HG03025 (cell line): Measurements from ENCODE around the gene PLEKHM3.

Experiments used
- ATAC-seq: cut with Tn5 transposase; IDR thresholded peaks from one replicate; pipeline ENCODE4 v1.9.1; 2021; ENCODE audit warnings: mild to moderate bottlenecking, moderate library complexity; ENCODE audit not compliant: unreplicated experiment, low FRiP score

PLEKHM3 gene

GRCh38 chr2:207995887-207996286 is 29.4 kb downstream of the PLEKHM3 start:
- no peak for ATAC-seq

DNA sequence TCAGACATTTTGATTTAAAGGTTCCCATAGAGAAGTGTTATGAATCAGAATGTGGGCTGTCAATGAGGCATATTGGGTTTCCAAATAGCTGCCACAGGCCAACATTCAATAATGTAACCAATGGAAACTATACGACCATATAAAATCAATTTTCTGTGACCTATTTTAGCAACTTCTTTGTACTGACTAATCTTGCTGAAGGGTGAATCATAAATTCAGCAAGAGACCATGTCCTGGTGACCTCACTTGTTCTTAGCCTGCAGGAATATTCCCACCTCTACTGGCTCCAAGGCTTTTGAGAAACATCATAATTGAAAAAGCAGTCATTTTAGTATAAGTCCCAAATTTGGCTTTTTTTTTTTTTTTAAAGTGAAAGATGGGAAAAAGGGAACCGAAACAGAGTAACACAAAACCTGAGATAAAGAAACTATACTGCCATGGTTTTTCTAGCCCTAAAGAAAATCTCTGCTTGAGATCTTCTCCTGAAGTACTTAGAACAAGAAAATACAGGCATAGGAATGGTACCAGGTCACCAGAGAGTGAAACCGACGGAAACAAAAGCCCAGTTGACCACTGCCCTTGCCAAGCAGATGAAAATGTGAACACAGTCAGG is 32.1 kb downstream of the PLEKHM3 start:
- ATAC-seq: no peak

GRCh38 chr2:207991944-207992343 is 33.4 kb downstream of the PLEKHM3 start:
- no peak for ATAC-seq

DNA sequence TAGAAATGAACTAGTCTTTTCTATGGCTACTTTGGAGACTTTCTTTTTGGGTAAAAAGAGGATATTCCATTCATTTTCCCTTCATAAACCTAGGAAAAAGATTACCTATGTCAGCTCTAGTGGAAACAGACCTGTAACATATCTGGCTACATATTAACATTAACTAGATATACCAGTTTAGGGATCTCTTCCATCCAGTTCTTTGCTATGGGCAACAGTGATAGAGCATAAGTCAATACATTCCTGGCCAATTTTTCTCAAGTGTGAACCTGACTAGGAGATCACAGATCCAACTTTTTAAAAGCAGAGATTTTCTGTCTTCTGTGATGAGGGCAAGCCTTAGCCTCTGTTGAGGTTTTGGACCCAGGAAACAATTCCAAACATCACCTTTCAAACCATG is 34.5 kb downstream of the PLEKHM3 start:
- ATAC-seq: no peak

DNA sequence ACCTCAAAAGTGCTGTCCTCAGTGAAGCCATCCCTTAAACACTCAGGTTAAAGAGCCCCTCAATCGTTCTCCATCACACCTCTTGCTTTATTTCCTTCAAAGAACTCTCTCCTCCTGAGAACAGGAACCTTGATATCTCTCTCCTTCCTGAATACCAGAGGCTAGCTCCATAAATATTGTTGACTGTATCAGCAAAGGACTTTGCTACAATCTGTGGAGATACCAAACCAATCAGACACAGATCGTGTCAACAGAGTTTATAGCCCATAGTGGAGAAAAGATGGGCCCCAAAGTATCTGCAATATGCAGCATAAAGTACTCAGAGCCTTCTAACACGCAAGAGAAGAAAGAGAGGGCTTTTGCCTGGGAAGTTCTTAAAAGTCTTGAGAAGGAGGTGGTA is 36.4 kb downstream of the PLEKHM3 start:
- ATAC-seq: no peak

DNA sequence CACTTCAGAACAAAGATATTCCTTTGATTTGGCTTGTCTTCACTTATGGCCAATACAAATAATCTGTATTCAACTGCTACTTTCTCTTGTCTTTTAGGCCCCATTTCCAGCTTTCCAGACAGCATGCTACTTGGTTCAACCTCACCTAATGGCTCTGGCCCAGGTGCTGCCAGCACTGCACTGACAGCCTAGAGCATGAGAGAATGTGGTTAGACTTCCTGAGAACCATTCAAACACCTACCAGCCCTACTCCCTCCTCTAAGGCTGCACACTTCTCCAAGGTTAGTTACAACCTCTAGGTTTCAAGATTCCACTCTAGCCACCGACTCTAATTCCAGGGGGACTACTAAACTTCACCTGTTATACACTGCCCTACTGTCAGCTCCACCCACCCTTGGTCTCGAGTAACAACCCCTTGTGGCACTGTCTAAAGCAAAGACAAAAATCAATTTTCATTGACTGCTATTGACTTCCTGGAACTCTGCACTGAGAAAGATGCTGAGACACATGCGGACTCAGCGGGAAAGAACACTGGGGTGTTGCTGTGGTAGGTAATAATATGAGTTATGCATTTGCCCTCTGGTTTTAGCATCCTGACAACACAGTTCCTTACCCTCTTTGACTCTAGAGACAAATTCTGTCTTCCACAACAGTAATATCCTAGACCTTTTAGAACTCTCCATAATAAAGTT is 38.2 kb downstream of the PLEKHM3 start:
- no peak for ATAC-seq

DNA sequence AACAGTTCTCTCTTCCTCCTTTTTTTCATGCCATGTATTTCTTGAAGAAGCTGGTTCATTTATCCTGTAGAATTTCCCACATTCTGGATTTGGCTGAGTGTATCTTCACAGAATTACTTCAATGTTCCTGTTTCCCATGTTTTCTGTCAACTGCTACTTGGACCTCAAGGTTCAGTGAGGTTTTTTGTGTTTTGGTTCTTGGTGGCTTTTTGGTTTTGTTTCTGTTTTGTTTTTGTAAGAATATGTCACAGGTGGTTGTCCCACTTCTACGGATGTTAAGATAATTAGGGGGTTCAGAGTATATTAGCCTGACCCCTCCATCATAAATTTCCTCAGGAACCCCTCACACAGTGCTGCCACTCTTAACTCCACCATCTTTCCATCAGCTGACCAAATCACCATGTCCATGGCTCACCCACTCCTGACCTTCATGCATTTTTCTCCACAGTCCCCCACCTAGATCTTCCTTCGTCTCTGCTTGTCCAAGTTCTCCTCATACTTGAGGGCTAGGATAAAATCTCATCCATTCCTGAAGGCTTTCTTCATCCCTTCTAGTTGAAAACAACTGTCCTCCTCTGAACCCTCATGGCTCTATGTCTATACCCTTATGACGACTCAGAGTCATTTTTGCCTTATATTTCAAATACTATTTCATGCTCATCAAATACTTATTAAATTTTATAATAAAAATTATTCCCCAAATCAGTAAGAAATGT is 40.4 kb downstream of the PLEKHM3 start:
- no peak for ATAC-seq

GRCh38 chr2:207983641-207984042 is 41.7 kb downstream of the PLEKHM3 start:
- ATAC-seq: peak; percentile 66

DNA sequence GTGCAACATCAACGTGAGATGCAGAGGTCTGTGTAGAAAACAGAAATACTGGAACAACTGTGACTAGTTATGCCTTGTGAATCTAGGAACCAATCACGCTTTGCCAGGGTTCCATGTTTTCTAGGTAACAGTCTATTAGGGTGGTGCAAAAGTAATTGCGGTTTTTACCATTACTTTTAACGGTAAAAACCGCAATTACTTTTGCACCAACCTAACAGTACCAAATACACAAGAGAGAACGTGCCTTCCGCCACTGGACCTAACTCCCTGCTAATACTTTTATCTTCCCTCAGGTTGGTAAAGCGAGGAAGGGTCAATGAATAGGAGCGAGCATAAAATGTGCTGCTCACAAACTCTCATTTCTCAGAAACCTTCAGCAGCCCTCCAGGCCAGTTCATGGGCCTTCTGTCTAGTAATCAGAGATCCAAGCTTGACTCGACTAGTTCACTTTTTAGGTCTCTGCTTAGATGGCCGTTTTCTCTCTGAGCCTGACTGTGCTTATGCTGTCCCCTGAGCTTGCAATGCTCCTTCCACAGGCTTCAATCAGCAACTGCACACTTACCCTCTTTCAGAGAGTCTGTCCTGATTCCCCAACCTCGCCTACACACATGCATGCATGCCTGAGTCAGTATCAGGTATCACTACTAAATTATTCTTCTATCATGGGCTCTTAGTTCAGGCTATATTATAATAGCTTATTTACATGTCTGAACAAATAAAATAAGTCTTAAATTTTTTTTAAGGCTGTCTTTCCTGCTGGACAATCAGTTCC is 47.0 kb downstream of the PLEKHM3 start:
- ATAC-seq: no peak

- ATAC-seq: no peak
These were observed 49.4 kb downstream of the PLEKHM3 start for GRCh38 chr2:207975921-207976320.

DNA sequence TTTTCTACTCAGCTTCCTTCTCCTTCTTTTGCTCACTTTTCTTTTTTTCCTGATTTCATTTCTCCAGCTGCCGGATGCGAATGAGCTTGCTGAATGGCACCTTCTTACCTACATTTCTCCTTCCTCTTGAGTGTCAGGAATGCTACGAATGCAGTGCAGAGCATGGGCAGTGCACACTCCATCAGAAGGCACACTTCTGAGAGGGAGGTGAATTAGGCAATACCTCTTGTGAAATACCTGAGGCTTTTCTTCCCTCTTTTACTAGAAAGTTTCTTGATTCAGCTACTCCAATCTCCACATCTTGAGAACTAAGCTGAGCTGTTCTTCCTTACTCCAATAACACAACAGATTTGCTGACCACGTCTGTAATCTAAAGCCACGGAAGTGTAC is 51.1 kb downstream of the PLEKHM3 start:
- no peak for ATAC-seq

DNA sequence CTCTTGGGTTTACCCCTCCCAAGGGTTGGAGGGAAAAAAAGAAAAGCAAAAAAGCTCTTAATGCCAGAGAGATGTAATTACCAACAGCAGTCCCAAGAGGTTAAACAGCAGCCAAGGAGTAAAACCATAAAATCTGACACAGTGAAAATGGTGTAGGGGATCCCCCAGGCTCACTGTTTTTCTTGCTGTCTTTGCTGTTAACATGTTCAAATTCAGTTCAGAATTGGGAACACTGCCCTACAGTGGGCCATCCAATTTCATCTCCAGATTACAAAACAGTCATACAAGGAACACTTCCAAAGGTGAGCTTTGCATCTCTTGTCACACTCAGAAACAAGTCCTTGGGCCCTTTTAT is 54.5 kb downstream of the PLEKHM3 start:
- no peak for ATAC-seq

DNA sequence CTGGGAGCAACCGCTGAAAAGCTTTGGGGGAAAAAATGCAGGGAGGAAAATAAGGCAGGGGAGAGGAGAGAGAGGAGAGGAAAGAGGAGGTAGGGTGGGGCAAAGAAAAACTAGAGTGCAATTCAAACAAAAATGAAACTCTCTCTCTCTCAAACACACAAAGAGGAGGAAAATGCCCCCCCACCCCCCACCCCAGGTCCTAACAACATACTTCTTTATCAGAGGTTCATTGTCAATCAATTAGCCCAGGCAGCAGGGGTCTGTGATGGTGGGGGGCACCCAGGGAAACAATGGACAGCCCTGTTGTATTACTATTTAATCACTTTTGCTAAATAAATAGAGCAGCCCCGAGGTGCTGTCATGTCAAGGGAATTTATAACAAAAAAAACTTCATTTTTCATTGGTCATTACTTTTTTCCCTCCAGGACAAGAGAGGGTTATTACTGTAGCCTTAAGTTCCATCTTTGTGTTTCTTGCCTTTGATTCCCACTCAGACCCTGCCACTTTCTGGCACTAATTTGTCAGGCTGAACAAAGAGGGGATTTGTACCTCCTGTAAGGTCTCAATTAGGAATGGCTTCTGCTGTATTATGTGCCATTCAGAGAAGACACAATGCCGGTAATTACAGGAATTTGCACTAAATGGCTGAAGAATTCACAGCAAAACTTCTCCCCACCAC is 55.0 kb downstream of the PLEKHM3 start:
- ATAC-seq: no peak

DNA sequence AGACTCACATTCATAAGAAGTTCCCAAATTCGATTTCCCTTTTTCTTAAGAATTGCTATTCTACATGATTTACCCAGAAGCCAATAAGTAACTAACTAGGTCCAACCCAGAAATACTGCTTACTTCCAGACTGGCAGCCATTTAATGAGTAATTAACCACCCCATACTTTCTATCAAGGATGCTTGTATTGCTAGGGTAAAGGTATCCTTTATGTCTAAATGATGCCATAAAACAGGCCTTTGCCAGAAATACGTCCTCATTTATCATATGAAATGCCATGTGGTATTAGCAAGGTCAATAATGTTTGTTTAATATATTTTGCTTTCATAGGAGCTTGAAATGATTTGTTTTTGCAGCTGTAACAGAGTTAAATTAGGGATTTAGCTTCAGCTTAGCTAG is 56.1 kb downstream of the PLEKHM3 start:
- ATAC-seq: no peak

DNA sequence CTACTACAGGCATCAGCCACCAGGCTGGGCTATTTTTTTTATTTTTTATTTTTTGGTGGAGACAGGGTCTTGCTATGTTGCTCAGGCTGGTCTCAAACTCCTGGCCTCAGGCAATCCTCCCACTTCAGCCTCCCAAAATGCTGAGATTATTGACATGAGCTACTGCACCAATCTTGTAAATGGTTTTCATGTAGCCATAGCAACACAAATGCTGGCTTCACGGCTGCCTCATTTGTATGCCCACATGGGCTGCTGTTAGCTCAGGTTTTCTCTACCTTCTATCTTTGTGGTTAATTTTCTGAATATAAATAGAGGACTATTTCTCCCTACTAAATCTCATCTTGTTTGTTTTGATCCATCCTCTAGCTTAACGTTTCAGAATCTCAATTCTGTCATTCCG is 58.2 kb downstream of the PLEKHM3 start:
- no peak for ATAC-seq

GRCh38 chr2:207960911-207961310 is 64.4 kb downstream of the PLEKHM3 start:
- no peak for ATAC-seq

GRCh38 chr2:207960090-207960489 is 65.2 kb downstream of the PLEKHM3 start:
- no peak for ATAC-seq

DNA sequence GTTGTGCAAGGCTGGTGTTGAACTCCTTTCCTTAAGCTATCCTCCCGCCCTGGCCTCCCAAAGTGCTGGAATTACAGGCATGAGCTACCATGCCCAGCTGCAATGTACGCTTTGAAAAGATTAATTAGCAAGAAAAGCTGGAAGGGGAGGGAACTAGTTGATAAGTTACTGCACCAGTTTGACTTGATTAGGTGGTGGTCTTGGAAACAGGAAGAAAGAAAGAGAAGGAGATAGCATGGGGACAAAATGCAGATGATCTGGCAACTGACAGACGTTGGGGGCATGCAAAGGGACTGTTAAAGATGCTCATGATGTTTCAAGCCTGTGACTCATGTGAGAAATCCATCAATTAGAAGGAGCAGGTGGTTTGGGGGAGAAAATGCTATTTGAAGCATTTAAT is 68.6 kb downstream of the PLEKHM3 start:
- no peak for ATAC-seq

GRCh38 chr2:207955456-207955855 is 69.9 kb downstream of the PLEKHM3 start:
- no peak for ATAC-seq

GRCh38 chr2:207953354-207953753 is 72.0 kb downstream of the PLEKHM3 start:
- no peak for ATAC-seq
